DOHH2 (cell line): Measurements from ENCODE around the gene CNKSR3.

Experiments
- H3F3A ChIP-seq: fragments of 200-600 bp; sonication (generic), shearing (Covaris generic); 2 replicates; pipeline ENCODE4 v1.6.0; 2016; ENCODE audit warnings: antibody characterized with exemption, mild to moderate bottlenecking; ENCODE audit not compliant: control insufficient read depth, insufficient read depth
- H3K27ac ChIP-seq: fragments of 200-600 bp; sonication (generic); 2 replicates; pipeline ENCODE4 v1.5.1; 2014; ENCODE audit warnings: low read depth, mild to moderate bottlenecking, low read length, moderate library complexity
- H3K27me3 ChIP-seq: fragments of 200-600 bp; sonication (generic); 2 replicates; pipeline ENCODE4 v1.6.1; 2014; ENCODE audit warnings: mild to moderate bottlenecking, low read length, mixed read lengths; ENCODE audit not compliant: control insufficient read depth
- H3K36me3 ChIP-seq: fragments of 200-600 bp; sonication (generic); 2 replicates; pipeline ENCODE4 v1.6.1; 2014; ENCODE audit warnings: mild to moderate bottlenecking, low read length, moderate library complexity, mixed read lengths; ENCODE audit not compliant: control insufficient read depth
- H3K4me1 ChIP-seq: fragments of 200-600 bp; sonication (generic); 2 replicates; pipeline ENCODE4 v1.6.1; 2014; ENCODE audit warnings: mild to moderate bottlenecking, low read length, mixed read lengths; ENCODE audit not compliant: control insufficient read depth
- H3K4me2 ChIP-seq: fragments of 200-600 bp; sonication (generic); 2 replicates; pipeline ENCODE4 v1.6.0; 2014; ENCODE audit warnings: mild to moderate bottlenecking, low read length, moderate library complexity
- H3K4me3 ChIP-seq: fragments of 200-600 bp; sonication (generic); 2 replicates; pipeline ENCODE4 v1.5.1; 2014; ENCODE audit warnings: mild to moderate bottlenecking, low read length, mixed read lengths
- H3K79me2 ChIP-seq: fragments of 200-600 bp; sonication (generic); 2 replicates; pipeline ENCODE4 v1.6.1; 2014; ENCODE audit warnings: mild to moderate bottlenecking, low read length, mixed read lengths; ENCODE audit not compliant: control insufficient read depth
- H3K9me2 ChIP-seq: fragments of 200-600 bp; sonication (generic); replicated peaks from 2 replicates; pipeline ENCODE4 v1.6.1; 2014; ENCODE audit warnings: mild to moderate bottlenecking, low read length, mixed read lengths; ENCODE audit not compliant: control insufficient read depth
- H3K9me3 ChIP-seq: fragments of 200-600 bp; sonication (generic); 2 replicates; pipeline ENCODE4 v1.6.1; 2014; ENCODE audit warnings: antibody characterized with exemption, low read length, mixed read lengths; ENCODE audit not compliant: control insufficient read depth, insufficient read depth
- H4K20me1 ChIP-seq: fragments of 200-600 bp; sonication (generic); 2 replicates; pipeline ENCODE4 v1.6.0; 2014; ENCODE audit warnings: low read depth, mild to moderate bottlenecking, antibody characterized with exemption, low read length, moderate library complexity; ENCODE audit not compliant: control insufficient read depth, insufficient read depth
- CTCF ChIP-seq: fragments of 200-600 bp; sonication (generic); IDR thresholded peaks from one replicate; pipeline ENCODE4 v1.5.1; 2014; ENCODE audit warnings: antibody characterized with exemption, mild to moderate bottlenecking, low read depth, low read length; ENCODE audit not compliant: poor library complexity, severe bottlenecking
- EZH2phosphoT487 ChIP-seq: fragments of 200-600 bp; sonication (generic); IDR thresholded peaks from 2 replicates; pipeline ENCODE4 v1.6.1; 2017; ENCODE audit warnings: borderline replicate concordance, mild to moderate bottlenecking, antibody characterized with exemption, low read length, moderate library complexity, mixed read lengths

CNKSR3 gene

GRCh38 chr6:154510144-154510905, at the start of gene CNKSR3:
TSS of gene CNKSR3 (minus strand) at chr6:154510685. CDS start at chr6:154510114, 571 bp downstream.
- Histone ChIP-seq H3K4me3 (no peak within 1 kb of the TSS), H3K9me3 (peaks cover 4% of the 10 kb centered on the region; the same call in 1 of the 2 replicates), H4K20me1 (no peaks in the 10 kb centered on the region), H3K36me3 (no peaks in the 10 kb centered on the region), H3K9me2 (no peaks in the 10 kb centered on the region), H3K79me2 (no peaks in the 10 kb centered on the region), H3K27ac (no peak within 1 kb of the TSS), H3K4me1 (no peaks in the 10 kb centered on the region), H3F3A (no peaks in the 10 kb centered on the region), H3K4me2 (no peak within 1 kb of the TSS), H3K27me3 (no peaks in the 10 kb centered on the region)
- TF ChIP-seq CTCF (no peak), EZH2phosphoT487 (no peak)

DNA sequence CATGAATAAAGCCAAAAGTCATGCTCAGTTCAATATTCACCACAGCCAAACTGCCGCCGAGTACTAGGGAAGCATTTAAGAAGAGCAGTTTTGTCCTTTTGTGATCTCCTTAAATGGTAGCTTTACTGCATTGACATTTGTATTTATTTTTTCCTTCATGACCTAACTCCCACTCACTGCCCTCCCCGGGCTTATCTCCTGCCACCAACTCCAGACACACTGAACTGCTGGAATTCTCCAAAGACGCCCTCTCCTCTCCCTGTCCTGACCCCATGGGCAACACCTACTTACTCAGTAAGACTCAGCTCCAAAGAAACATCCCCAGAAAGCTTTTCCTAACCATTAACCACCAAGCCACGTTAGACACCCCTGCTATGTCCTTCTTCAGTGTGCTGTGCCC, 48.5 kb upstream of the CNKSR3 start:
- no peaks in the 10 kb centered on the region for H3K36me3 ChIP-seq
- no peaks in the 10 kb centered on the region for H3K4me1 ChIP-seq
- H4K20me1 ChIP-seq = no peaks in the 10 kb centered on the region
- no peak overlapping the region for H3K27ac ChIP-seq
- H3K4me2 ChIP-seq = no peak overlapping the region
- no peaks in the 10 kb centered on the region for H3K9me2 ChIP-seq
- H3F3A ChIP-seq = no peaks in the 10 kb centered on the region
- no peaks in the 10 kb centered on the region for H3K79me2 ChIP-seq
- no peaks in the 10 kb centered on the region for H3K27me3 ChIP-seq
- TF ChIP-seq EZH2phosphoT487 (no peak), CTCF (no peak)
- no peaks in the 10 kb centered on the region for H3K9me3 ChIP-seq
- H3K4me3 ChIP-seq = no peak overlapping the region

- Histone ChIP-seq H3F3A (no peaks in the 10 kb centered on the region), H3K4me2 (no peak overlapping the region), H3K9me2 (no peaks in the 10 kb centered on the region), H3K27ac (no peak overlapping the region), H3K36me3 (no peaks in the 10 kb centered on the region), H3K4me1 (no peaks in the 10 kb centered on the region), H3K27me3 (no peaks in the 10 kb centered on the region), H3K79me2 (no peaks in the 10 kb centered on the region), H3K4me3 (no peak overlapping the region), H3K9me3 (no peaks in the 10 kb centered on the region), H4K20me1 (no peaks in the 10 kb centered on the region)
- TF ChIP-seq EZH2phosphoT487 = no peak
- TF ChIP-seq CTCF = no peak
Observed at GRCh38 chr6:154558513-154558912, 48.0 kb upstream of the CNKSR3 start.
